GM12872 (cell line): ENCODE results near the gene SELPLG.

Experiments
- CTCF ChIP-seq: IDR thresholded peaks from 3 replicates; pipeline ENCODE4 v1.5.1; 2011; ENCODE audit warnings: low read depth, mild to moderate bottlenecking, low read length, moderate library complexity; ENCODE audit not compliant: insufficient read depth

Gene SELPLG

GRCh38 chr12:108594960-108595710, 38.6 kb downstream of the SELPLG start:
- TF ChIP-seq CTCF = no peak

GRCh38 chr12:108594323-108594903, 39.3 kb downstream of the SELPLG start:
- no peak for TF ChIP-seq CTCF

GRCh38 chr12:108592033-108592909, 41.4 kb downstream of the SELPLG start:
- no peak for TF ChIP-seq CTCF

GRCh38 chr12:108591267-108591980, 42.3 kb downstream of the SELPLG start:
- no peak for TF ChIP-seq CTCF

- TF ChIP-seq CTCF = no peak
These were observed 43.9 kb downstream of the SELPLG start for GRCh38 chr12:108589840-108590229.

GRCh38 chr12:108589028-108589839, 44.5 kb downstream of the SELPLG start:
- TF ChIP-seq CTCF = no peak
